ENCODE measurements around the gene PLLP. TPM values are rescaled to one million over a fixed set of nuclear protein-coding genes. Genes with fewer than 3 reads are reported as not detected.

PLLP gene
- total RNA-seq, 1 experiment from 2014 or later = 0.72 TPM

- CTCF ChIA-PET = no interaction called here
- Histone ChIP-seq H3K27ac (ENCODE audit: low read length) (peak within 1 kb of the TSS; percentile 94), H3K27me3 (ENCODE audit: control insufficient read depth, insufficient read depth, low read length) (no peaks in the 10 kb centered on the region), H3K4me3 (ENCODE audit: low read depth in 2 of 2, low read length in 2 of 2) (peak within 1 kb of the TSS; percentile 65 to 68), H3K9me3 (ENCODE audit: control insufficient read depth, insufficient read depth, low read depth, low read length) (no peaks in the 10 kb centered on the region), H3K4me1 (ENCODE audit: control insufficient read depth, insufficient read depth, low read length) (no peaks in the 10 kb centered on the region), H3K36me3 (ENCODE audit: control insufficient read depth, insufficient read depth, low read length) (peaks cover 9% of the 10 kb centered on the region)
- DNase-seq (ENCODE audit: low read depth, low spot score) = peak; percentile 87
- ATAC-seq = peak; percentile 99
- intact Hi-C loops (cut with micrococcal nuclease; ENCODE audit: unreplicated experiment) = no loop called here
- POLR2A ChIA-PET = interaction anchor here (0.8 kb wide), 1 partner anchor 9 kb away, joined by 3 read pairs; no protein-coding TSS in a partner anchor
- TF ChIP-seq CTCF (IDR thresholded peaks at IDR 0.05) = peak; percentile 18; the same call in 1 of the 2 replicates
- 0 out of 2 replicates have a peak, but pooled peaks have one; percentile 41 for TF ChIP-seq SIN3A (IDR thresholded peaks at IDR 0.05; ENCODE audit: borderline replicate concordance, insufficient read depth, low read depth, low read length)
- TF ChIP-seq POLR2AphosphoS5 (IDR thresholded peaks at IDR 0.05; ENCODE audit: low read depth, low read length) = peak; percentile 82
- no peak for TF ChIP-seq REST (IDR thresholded peaks at IDR 0.05; ENCODE audit: insufficient read depth in 1 of 2, low read depth in 2 of 2, low read length in 1 of 2)
- TF ChIP-seq TCF7L2 (IDR thresholded peaks at IDR 0.05; ENCODE audit: low read depth, low read length) = peak; percentile 40; the same call in 1 of the 2 replicates
- in situ Hi-C loops (cut with HindIII; ENCODE audit: low pct_unique_long_range_greater_than_20kb, low sequenced_read_pairs) = no loop called here
- BruUV-seq (replicated peaks) = no TSS peak
Measured at GRCh38 chr16:57244767-57245471, 39.6 kb downstream of the PLLP start, which contains the start of gene ARL2BP. ARL2BP (plus strand) TSS chr16:57245259; CDS start chr16:57245368, 109 bp downstream.

GRCh38 chr16:57244463-57244766, 40.1 kb downstream of the PLLP start:
- ATAC-seq = peak; percentile 67
- H3K4me3 ChIP-seq (ENCODE audit: low read depth in 2 of 2, low read length in 2 of 2) = peak overlapping the region; percentile 62 to 68
- in situ Hi-C loops (cut with HindIII; ENCODE audit: low pct_unique_long_range_greater_than_20kb, low sequenced_read_pairs) (no loop called here), intact Hi-C loops (cut with micrococcal nuclease; ENCODE audit: unreplicated experiment) (no loop called here)
- peak overlapping the region; percentile 94 for H3K27ac ChIP-seq (ENCODE audit: low read length)
- peaks cover 11% of the 10 kb centered on the region for H3K36me3 ChIP-seq (ENCODE audit: control insufficient read depth, insufficient read depth, low read length)
- TSS peak; percentile 99 for BruUV-seq (replicated peaks)
- DNase-seq (ENCODE audit: low read depth, low spot score) = no peak
- TF ChIP-seq REST (IDR thresholded peaks at IDR 0.05; ENCODE audit: insufficient read depth in 1 of 2, low read depth in 2 of 2, low read length in 1 of 2) (no peak), POLR2AphosphoS5 (IDR thresholded peaks at IDR 0.05; ENCODE audit: low read depth, low read length) (no peak)
- H3K27me3 ChIP-seq (ENCODE audit: control insufficient read depth, insufficient read depth, low read length) = no peaks in the 10 kb centered on the region
- CTCF ChIA-PET = no interaction called here
- no peaks in the 10 kb centered on the region for H3K4me1 ChIP-seq (ENCODE audit: control insufficient read depth, insufficient read depth, low read length)
- POLR2A ChIA-PET = interaction anchor here (0.8 kb wide), 1 partner anchor 8 kb away, joined by 3 read pairs; no protein-coding TSS in a partner anchor
- no peaks in the 10 kb centered on the region for H3K9me3 ChIP-seq (ENCODE audit: control insufficient read depth, insufficient read depth, low read depth, low read length)
